ENCODE results near the gene LIMS2. TPM values are rescaled to one million over a fixed set of nuclear protein-coding genes. Genes with fewer than 3 reads are reported as not detected.

LIMS2 gene
- total and polyA plus RNA-seq, 2 donors (not counting 1 experiment from before 2014, with no cell fraction given): 1.8 to 17.3 TPM

DNA sequence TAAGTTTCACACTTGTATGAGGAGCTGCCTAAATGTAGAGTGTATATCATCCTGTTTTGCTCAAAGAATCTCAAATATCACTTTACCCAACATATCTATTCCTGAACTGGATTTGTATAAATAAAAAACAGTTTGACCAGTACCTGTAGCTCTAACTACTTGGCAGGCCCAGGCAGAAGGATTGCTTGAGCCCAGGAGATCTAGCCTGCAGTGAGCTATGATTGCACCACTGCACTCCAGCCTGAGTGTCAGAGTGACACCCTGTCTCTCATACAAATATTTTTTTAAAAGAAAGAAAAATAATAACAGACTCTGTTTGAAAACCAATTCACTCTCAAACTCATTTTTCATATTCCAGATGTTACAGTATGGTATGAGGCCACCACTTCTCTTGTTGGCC, 7.7 kb upstream of the LIMS2 start:
- H3K27ac ChIP-seq (ENCODE audit: insufficient read depth, low read length): no peak overlapping the region
- no peak for DNase-seq (ENCODE audit: low read depth in 2 of 2)
- H3K4me2 ChIP-seq (ENCODE audit: extremely low read depth, insufficient read depth, low read length): no peak overlapping the region

GRCh38 chr2:127681976-127682857, 6.9 kb upstream of the LIMS2 start:
- no peak overlapping the region for H3K9ac ChIP-seq (ENCODE audit: insufficient read depth, low read length)
- no peak overlapping the region for H2AFZ ChIP-seq (ENCODE audit: low read length)
- H3K27me3 ChIP-seq (ENCODE audit: control insufficient read depth, insufficient read depth, low read length): peaks cover 7% of the 10 kb centered on the region
- no peak for TF ChIP-seq CTCF (conservative IDR thresholded peaks at IDR 0.05 in 1 of 2, IDR thresholded peaks at IDR 0.05 in 1 of 2; ENCODE audit: low read depth in 1 of 2, low read length in 2 of 2)
- no peak for TF ChIP-seq EZH2 (IDR thresholded peaks at IDR 0.05; ENCODE audit: low read length, missing control alignments)
- no peaks in the 10 kb centered on the region for H3K36me3 ChIP-seq (ENCODE audit: control insufficient read depth, insufficient read depth, low read length)
- H3K9me3 ChIP-seq (ENCODE audit: control insufficient read depth, insufficient read depth, low read depth, low read length): no peaks in the 10 kb centered on the region
- DNase-seq (ENCODE audit: low read depth in 2 of 2): no peak
- H3K79me2 ChIP-seq (ENCODE audit: control insufficient read depth, insufficient read depth, low read length): no peaks in the 10 kb centered on the region
- H3K4me2 ChIP-seq (ENCODE audit: extremely low read depth, insufficient read depth, low read length): no peak overlapping the region
- no peaks in the 10 kb centered on the region for H4K20me1 ChIP-seq (ENCODE audit: control insufficient read depth, extremely low read depth, insufficient read depth, low read length)
- no peak overlapping the region for H3K4me3 ChIP-seq (replicated peaks in 1 of 4; ENCODE audit: control extremely low read depth in 1 of 4, insufficient read depth in 1 of 4, low read depth in 3 of 4, low read length in 4 of 4)
- peaks cover 6% of the 10 kb centered on the region for H3K4me1 ChIP-seq (ENCODE audit: control insufficient read depth, extremely low read depth, insufficient read depth, low read length)
- no peak overlapping the region for H3K27ac ChIP-seq (ENCODE audit: insufficient read depth, low read length)

More for the DNA sequence above, 7.7 kb upstream of the LIMS2 start:
- Histone ChIP-seq H3K27me3 (ENCODE audit: control insufficient read depth, insufficient read depth, low read length) (peaks cover 3% of the 10 kb centered on the region), H4K20me1 (ENCODE audit: control insufficient read depth, extremely low read depth, insufficient read depth, low read length) (no peaks in the 10 kb centered on the region), H3K4me1 (ENCODE audit: control insufficient read depth, extremely low read depth, insufficient read depth, low read length) (peaks cover 6% of the 10 kb centered on the region), H3K36me3 (ENCODE audit: control insufficient read depth, insufficient read depth, low read length) (no peaks in the 10 kb centered on the region), H3K9ac (ENCODE audit: insufficient read depth, low read length) (no peak overlapping the region), H3K4me3 (replicated peaks in 1 of 4; ENCODE audit: control extremely low read depth in 1 of 4, insufficient read depth in 1 of 4, low read depth in 3 of 4, low read length in 4 of 4) (no peak overlapping the region), H2AFZ (ENCODE audit: low read length) (no peak overlapping the region), H3K9me3 (ENCODE audit: control insufficient read depth, insufficient read depth, low read depth, low read length) (no peaks in the 10 kb centered on the region), H3K79me2 (ENCODE audit: control insufficient read depth, insufficient read depth, low read length) (no peaks in the 10 kb centered on the region)
- no peak for TF ChIP-seq EZH2 (IDR thresholded peaks at IDR 0.05; ENCODE audit: low read length, missing control alignments)
- TF ChIP-seq CTCF (conservative IDR thresholded peaks at IDR 0.05 in 1 of 2, IDR thresholded peaks at IDR 0.05 in 1 of 2; ENCODE audit: low read depth in 1 of 2, low read length in 2 of 2): no peak

DNA sequence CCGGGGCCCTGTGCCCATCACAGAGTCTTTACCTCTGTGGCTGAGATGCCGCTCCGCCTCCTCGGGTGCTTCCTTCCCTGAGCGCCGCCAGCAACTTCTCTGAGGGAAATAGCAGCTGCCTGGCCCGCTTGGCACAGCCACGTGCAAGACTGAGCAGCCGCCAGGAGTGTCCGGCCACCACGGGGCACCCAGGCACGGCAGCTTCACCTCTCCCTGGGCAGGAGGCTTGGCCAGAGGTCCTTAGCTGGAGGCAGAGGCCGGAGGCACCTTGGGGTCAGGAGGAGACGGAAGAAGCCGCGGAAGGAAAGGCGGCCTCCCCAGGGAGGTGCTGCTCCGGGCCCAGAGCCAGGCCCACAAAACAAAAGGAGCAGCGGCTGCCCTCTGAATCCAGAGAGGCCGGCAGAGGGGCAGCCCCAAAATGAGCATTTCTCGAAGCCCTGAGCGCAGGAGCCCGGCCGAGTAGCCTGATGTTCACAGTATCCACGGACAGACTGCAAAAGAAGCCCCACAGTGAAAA, 6.0 kb upstream of the LIMS2 start:
- peak overlapping the region; percentile 49 for H3K4me2 ChIP-seq (ENCODE audit: extremely low read depth, insufficient read depth, low read length)
- H3K9me3 ChIP-seq (ENCODE audit: control insufficient read depth, insufficient read depth, low read depth, low read length): no peaks in the 10 kb centered on the region
- H2AFZ ChIP-seq (ENCODE audit: low read length): peak overlapping the region; percentile 43
- H4K20me1 ChIP-seq (ENCODE audit: control insufficient read depth, extremely low read depth, insufficient read depth, low read length): no peaks in the 10 kb centered on the region
- H3K4me1 ChIP-seq (ENCODE audit: control insufficient read depth, extremely low read depth, insufficient read depth, low read length): peaks cover 6% of the 10 kb centered on the region
- TF ChIP-seq CTCF (conservative IDR thresholded peaks at IDR 0.05 in 1 of 2, IDR thresholded peaks at IDR 0.05 in 1 of 2; ENCODE audit: low read depth in 1 of 2, low read length in 2 of 2) (no peak), EZH2 (IDR thresholded peaks at IDR 0.05; ENCODE audit: low read length, missing control alignments) (no peak)
- H3K36me3 ChIP-seq (ENCODE audit: control insufficient read depth, insufficient read depth, low read length): no peaks in the 10 kb centered on the region
- H3K27me3 ChIP-seq (ENCODE audit: control insufficient read depth, insufficient read depth, low read length): peaks cover 14% of the 10 kb centered on the region
- no peak overlapping the region for H3K9ac ChIP-seq (ENCODE audit: insufficient read depth, low read length)
- DNase-seq (ENCODE audit: low read depth in 2 of 2): no peak
- H3K79me2 ChIP-seq (ENCODE audit: control insufficient read depth, insufficient read depth, low read length): no peaks in the 10 kb centered on the region
- H3K27ac ChIP-seq (ENCODE audit: insufficient read depth, low read length): no peak overlapping the region
- H3K4me3 ChIP-seq (replicated peaks in 1 of 4; ENCODE audit: control extremely low read depth in 1 of 4, insufficient read depth in 1 of 4, low read depth in 3 of 4, low read length in 4 of 4): no peak overlapping the region

Measured in fibroblast of lung (primary cell).